ENCODE data around the gene CCDC7.
"Not testable (repeated sequence)": the region's sequence is repeated elsewhere in the genome, so short reads cannot be mapped to it uniquely, and the experiment has no call there.

CCDC7 gene

DNA sequence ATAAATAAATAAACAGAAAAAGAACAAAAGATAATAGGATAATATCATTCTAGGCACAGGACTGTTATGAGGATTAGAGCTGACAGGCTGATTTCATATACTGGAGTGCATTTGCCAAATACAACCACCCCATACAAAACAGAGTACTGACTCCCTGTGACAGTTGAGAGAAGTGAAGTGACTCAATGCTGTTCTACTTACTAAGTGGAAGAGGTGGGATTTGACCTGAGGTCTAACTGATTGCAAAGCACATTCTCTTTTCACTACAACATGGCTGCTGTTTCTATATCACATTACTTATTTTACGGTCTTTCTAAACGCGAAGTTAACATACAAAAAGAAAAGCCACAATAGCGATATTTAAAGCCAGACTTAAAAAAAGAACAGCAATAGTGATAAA is 460.7 kb downstream of the CCDC7 start:
- no peak overlapping the region for H3K4me3 ChIP-seq (ENCODE audit: low read depth, low read length)
- DNase-seq (ENCODE audit: low read depth) = no peak
- TF ChIP-seq, protein P1, sequence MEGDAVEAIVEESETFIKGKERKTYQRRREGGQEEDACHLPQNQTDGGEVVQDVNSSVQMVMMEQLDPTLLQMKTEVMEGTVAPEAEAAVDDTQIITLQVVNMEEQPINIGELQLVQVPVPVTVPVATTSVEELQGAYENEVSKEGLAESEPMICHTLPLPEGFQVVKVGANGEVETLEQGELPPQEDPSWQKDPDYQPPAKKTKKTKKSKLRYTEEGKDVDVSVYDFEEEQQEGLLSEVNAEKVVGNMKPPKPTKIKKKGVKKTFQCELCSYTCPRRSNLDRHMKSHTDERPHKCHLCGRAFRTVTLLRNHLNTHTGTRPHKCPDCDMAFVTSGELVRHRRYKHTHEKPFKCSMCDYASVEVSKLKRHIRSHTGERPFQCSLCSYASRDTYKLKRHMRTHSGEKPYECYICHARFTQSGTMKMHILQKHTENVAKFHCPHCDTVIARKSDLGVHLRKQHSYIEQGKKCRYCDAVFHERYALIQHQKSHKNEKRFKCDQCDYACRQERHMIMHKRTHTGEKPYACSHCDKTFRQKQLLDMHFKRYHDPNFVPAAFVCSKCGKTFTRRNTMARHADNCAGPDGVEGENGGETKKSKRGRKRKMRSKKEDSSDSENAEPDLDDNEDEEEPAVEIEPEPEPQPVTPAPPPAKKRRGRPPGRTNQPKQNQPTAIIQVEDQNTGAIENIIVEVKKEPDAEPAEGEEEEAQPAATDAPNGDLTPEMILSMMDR (IDR thresholded peaks at IDR 0.05; ENCODE audit: insufficient read depth, low read depth, low read length, missing control alignments) = no peak

DNA sequence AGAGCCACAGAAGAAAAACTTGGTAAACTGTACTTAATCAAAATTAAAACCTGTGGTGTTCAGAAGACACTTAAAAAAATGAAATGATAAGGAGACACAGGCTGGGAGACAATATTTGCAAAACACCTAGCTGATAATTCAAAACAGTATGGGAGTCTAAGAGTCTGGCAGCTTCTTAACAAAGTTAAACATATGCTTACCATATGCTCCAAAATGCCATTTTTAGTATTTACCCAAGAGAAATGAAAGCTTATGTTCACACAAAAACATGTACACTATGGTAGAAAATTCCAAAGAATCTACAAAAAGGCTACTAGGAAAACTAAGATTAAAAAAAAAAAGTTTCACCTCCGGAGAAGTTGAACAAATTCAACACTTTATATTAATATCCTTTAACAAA is 463.5 kb downstream of the CCDC7 start:
- no peak for DNase-seq (ENCODE audit: low read depth)
- TF ChIP-seq, protein P1 (IDR thresholded peaks at IDR 0.05; ENCODE audit: insufficient read depth, low read depth, low read length, missing control alignments) = no peak
- H3K4me3 ChIP-seq (ENCODE audit: low read depth, low read length) = no peak overlapping the region

DNA sequence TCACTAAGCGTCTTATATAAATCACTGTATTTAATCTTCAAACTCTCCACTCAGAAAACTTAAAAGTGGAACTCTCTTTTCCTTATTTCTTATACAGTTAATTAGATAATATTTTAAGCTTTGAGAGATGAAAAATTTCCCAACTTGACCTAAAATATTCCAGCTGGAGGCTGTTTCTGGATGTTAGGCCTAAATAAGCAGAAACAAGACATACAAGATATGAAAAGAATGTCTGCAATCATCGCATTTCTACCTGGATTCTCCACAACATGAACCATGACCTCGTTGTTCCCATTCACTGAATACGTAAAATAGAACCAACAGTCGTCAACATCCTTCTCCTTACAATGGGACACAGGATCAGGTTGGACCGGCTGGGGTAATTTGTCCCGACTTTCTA is 464.0 kb downstream of the CCDC7 start:
- H3K4me3 ChIP-seq (ENCODE audit: low read depth, low read length); DNase-seq (ENCODE audit: low read depth): not testable (repeated sequence)

DNA sequence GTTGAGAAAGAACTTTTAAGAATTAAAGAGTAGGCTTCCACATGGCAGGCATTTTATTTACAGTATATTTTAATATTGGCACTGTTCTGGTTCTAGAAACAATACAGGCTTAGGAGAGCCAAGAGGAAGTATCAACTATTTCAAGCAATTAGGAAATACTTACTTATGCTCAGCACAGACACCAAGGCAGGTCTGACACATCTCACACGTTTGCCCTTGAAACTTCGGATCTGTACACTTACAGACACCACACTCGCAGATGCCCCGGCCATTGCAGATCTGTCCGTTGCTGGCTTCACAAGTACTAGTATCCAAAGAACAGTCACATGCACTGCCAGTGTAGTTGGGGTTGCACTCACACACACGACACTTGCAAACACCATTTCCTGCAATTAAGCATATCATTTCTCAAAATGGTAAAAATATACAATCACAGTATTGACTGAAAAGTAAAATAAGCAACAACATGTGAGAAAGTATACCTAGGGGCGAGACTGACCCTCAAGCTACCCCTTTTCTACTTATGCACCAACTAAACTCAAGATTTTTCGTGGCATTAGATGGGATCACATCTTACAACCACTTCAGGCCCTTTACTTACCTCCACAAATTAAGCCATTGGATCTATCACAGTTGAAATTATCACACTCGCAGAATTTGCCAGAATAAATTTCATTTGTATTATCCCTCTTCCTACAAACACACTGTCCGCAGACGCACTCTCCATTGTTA is 465.5 kb downstream of the CCDC7 start:
- DNase-seq (ENCODE audit: low read depth) = no peak
- no peak overlapping the region for H3K4me3 ChIP-seq (ENCODE audit: low read depth, low read length)
- TF ChIP-seq, protein P1 (IDR thresholded peaks at IDR 0.05; ENCODE audit: insufficient read depth, low read depth, low read length, missing control alignments) = no peak

DNA sequence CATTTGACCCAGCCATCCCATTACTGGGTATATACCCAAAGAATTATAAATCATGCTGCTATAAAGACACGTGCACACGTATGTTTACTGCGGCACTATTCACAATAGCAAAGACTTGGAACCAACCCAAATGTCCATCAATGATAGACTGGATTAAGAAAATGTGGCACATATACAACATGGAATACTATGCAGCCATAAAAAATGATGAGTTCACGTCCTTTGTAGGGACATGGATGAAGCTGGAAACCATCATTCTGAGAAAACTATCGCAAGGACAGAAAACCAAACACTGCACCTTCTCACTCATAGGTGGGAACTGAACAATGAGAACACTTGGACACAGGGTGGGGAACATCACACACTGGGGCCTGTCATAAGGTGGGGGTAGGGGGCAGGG is 471.9 kb downstream of the CCDC7 start:
- not testable (repeated sequence) for DNase-seq (ENCODE audit: low read depth); H3K4me3 ChIP-seq (ENCODE audit: low read depth, low read length)

DNA sequence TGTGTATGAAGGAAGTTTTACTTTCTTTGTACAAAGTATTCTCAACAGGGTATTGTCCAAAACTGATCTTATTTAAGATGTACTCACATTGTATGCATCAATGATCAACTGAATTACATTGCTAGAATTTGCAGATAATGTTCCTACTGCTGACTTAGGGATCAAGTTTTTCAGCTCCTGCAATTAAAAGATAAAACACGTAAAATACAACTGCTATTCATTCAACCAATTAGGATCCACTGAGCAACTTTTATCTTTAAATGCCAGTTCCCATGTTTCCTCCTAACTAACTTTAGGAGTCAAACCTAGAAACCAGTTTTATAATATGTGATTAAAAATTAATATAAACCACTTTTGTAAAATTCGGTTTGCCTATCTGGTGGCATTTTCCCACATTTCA is 476.2 kb downstream of the CCDC7 start:
- TF ChIP-seq, protein P1 (IDR thresholded peaks at IDR 0.05; ENCODE audit: insufficient read depth, low read depth, low read length, missing control alignments) = no peak
- DNase-seq (ENCODE audit: low read depth) = no peak
- no peak overlapping the region for H3K4me3 ChIP-seq (ENCODE audit: low read depth, low read length)

DNA sequence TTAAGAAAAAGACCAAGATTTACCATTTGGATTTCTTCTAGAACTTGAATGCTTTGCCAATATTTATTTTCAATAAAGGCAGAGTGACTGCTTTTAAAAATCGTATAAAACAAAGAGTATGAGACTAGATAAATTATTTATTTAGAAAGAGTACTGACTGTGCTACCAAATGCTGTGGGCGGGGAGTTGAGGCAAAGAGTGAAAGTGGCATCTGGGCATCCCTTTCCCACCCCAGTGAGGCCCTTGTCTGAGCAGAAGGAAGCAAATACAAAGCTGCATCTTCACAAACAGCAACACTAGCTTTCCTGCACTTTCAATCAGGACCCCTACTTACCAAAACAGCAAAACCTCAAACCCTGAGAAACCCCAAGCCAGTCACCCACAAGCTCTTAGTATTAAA is 477.2 kb downstream of the CCDC7 start:
- no peak overlapping the region for H3K4me3 ChIP-seq (ENCODE audit: low read depth, low read length)
- TF ChIP-seq, protein P1 (IDR thresholded peaks at IDR 0.05; ENCODE audit: insufficient read depth, low read depth, low read length, missing control alignments) = no peak
- DNase-seq (ENCODE audit: low read depth) = no peak

DNA sequence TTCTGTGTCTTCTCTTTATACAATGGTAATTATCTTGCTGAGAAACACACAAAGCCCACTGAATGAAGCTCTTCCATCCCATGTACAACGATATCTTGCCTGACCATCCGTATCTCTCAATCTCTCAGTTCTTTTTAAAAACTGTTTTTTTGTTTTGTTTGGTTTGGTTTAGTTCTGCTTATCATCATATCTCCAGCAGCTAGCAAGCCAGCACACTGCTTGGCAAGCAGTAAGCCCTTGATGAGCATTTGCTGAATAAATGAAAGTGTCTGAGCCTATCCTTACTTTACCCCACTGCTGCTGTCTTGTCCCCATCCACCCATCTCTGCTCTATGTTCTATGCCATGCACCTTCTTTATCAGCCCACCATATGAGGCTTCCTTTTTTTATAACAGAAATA is 477.9 kb downstream of the CCDC7 start:
- TF ChIP-seq, protein P1 (IDR thresholded peaks at IDR 0.05; ENCODE audit: insufficient read depth, low read depth, low read length, missing control alignments) = no peak
- DNase-seq (ENCODE audit: low read depth) = no peak
- no peak overlapping the region for H3K4me3 ChIP-seq (ENCODE audit: low read depth, low read length)
